Natural killer cell (primary cell): ENCODE measurements around the gene INPP5B. TPM values are rescaled to one million over a fixed set of nuclear protein-coding genes. Genes with fewer than 3 reads are reported as not detected.

Source experiments
- ATAC-seq, 3 donors: fragments of 150-1000 bp in 2 of 3; fragments of 200-7000 bp in 1 of 3; cut with Tn5 transposase; 1 replicate in 1 of 3; 2 replicates in 2 of 3; pipeline ENCODE4 v1.10.0; 2021; ENCODE audit warnings: mild to moderate bottlenecking in 2 of 3, moderate library complexity in 2 of 3
- DNase-seq, 2 donors: peaks; one replicate each; pipeline versions ENCODE4 v3.0.0 to v3.0.0-alpha.2; 2013 to 2021; ENCODE audit warnings: mixed read lengths in 1 of 2
- H3K27ac ChIP-seq: one replicate; pipeline ENCODE4 v1.5.1; 2013; ENCODE audit warnings: mild to moderate bottlenecking, low read length
- H3K27me3 ChIP-seq: one replicate; pipeline ENCODE4 v1.6.1; 2013; ENCODE audit warnings: low read length; ENCODE audit not compliant: control insufficient read depth, insufficient read depth
- H3K36me3 ChIP-seq: one replicate; pipeline ENCODE4 v1.6.1; 2013; ENCODE audit warnings: low read length; ENCODE audit not compliant: control insufficient read depth, insufficient read depth
- H3K4me1 ChIP-seq: one replicate; pipeline ENCODE4 v1.6.1; 2013; ENCODE audit warnings: low read length; ENCODE audit not compliant: control insufficient read depth, insufficient read depth
- H3K4me3 ChIP-seq: one replicate; pipeline ENCODE4 v1.5.1; 2013; ENCODE audit warnings: low read length
- H3K9me3 ChIP-seq: one replicate; pipeline ENCODE4 v1.6.1; 2013; ENCODE audit warnings: low read length; ENCODE audit not compliant: control insufficient read depth, insufficient read depth
- H3K27ac Mint-ChIP-seq, 2 donors: one replicate each; pipeline ENCODE4 v1.8.0; 2022; ENCODE audit warnings: mild to moderate bottlenecking in 2 of 2, mixed read lengths in 2 of 2, moderate library complexity in 1 of 2
- H3K27me3 Mint-ChIP-seq, 2 donors: one replicate each; pipeline ENCODE4 v1.8.0; 2022; ENCODE audit warnings: low read depth in 2 of 2, mixed read lengths in 2 of 2
- H3K36me3 Mint-ChIP-seq: one replicate; pipeline ENCODE4 v1.8.0; 2022; ENCODE audit warnings: mixed read lengths
- H3K4me1 Mint-ChIP-seq, 2 donors: one replicate each; pipeline ENCODE4 v1.8.0; 2022; ENCODE audit warnings: mixed read lengths in 2 of 2
- H3K4me3 Mint-ChIP-seq: one replicate; pipeline ENCODE4 v1.8.0; 2022; ENCODE audit warnings: mild to moderate bottlenecking, moderate library complexity, mixed read lengths
- H3K9me3 Mint-ChIP-seq, 2 donors: one replicate each; pipeline ENCODE4 v1.8.0; 2022; ENCODE audit warnings: mixed read lengths in 2 of 2
- WGBS: methylation state at CpG from one replicate; pipeline ENCODE4 v1.1.7; 2013; ENCODE audit warnings: missing lambda C conversion rate; ENCODE audit not compliant: insufficient coverage; 5-methylcytosine and 5-hydroxymethylcytosine counted together
- intact Hi-C: fragments of 100-400 bp; cut with micrococcal nuclease; formaldehyde crosslinking; loops from one replicate; pipeline ENCODE4 v1.14.2; 2022
- total RNA-seq, 4 donors: library from RNA; stranded (reverse); fragments of 120-200 nt in 1 of 4; gene quantifications; one replicate each; pipeline versions ENCODE4 v1.2.3 to v1.2.4, GENCODE V29; 2013 to 2022
- TF ChIP-seq, protein P1 (sequence below): fragments of 200-600 bp; IDR thresholded peaks from one replicate; pipeline ENCODE4 v1.8.0; 2022; ENCODE audit warnings: antibody characterized with exemption

The INPP5B gene
- total RNA-seq, 3 donors from 2014 or later (not counting 1 experiment from before 2014, with no cell fraction given) = 34.0 to 66.2 (median 54.7) TPM

GRCh38 chr1:37844536-37844935, 102.3 kb downstream of the INPP5B start:
- peaks cover 36 to 37% of the 10 kb centered on the region in 2 donors for H3K4me1 Mint-ChIP-seq
- no peaks in the 10 kb centered on the region for H3K9me3 Mint-ChIP-seq
- Histone ChIP-seq H3K27ac (no peak overlapping the region), H3K9me3 (no peaks in the 10 kb centered on the region), H3K4me3 (no peak overlapping the region), H3K36me3 (peaks cover 10% of the 10 kb centered on the region), H3K27me3 (no peaks in the 10 kb centered on the region), H3K4me1 (peaks cover 5% of the 10 kb centered on the region)
- H3K4me3 Mint-ChIP-seq = no peak overlapping the region
- H3K36me3 Mint-ChIP-seq = no peaks in the 10 kb centered on the region
- DNase-seq = no peak
- TF ChIP-seq, protein P1, sequence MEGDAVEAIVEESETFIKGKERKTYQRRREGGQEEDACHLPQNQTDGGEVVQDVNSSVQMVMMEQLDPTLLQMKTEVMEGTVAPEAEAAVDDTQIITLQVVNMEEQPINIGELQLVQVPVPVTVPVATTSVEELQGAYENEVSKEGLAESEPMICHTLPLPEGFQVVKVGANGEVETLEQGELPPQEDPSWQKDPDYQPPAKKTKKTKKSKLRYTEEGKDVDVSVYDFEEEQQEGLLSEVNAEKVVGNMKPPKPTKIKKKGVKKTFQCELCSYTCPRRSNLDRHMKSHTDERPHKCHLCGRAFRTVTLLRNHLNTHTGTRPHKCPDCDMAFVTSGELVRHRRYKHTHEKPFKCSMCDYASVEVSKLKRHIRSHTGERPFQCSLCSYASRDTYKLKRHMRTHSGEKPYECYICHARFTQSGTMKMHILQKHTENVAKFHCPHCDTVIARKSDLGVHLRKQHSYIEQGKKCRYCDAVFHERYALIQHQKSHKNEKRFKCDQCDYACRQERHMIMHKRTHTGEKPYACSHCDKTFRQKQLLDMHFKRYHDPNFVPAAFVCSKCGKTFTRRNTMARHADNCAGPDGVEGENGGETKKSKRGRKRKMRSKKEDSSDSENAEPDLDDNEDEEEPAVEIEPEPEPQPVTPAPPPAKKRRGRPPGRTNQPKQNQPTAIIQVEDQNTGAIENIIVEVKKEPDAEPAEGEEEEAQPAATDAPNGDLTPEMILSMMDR = no peak
- H3K27me3 Mint-ChIP-seq = no peaks in the 10 kb centered on the region
- intact Hi-C loops = loop anchor here (10.0 kb wide), 1 partner anchor 250 kb away; the partner anchor contains the start of gene GNL2
- no peak for ATAC-seq
- H3K27ac Mint-ChIP-seq = no peak overlapping the region

- H3K27me3 ChIP-seq = no peaks in the 10 kb centered on the region
- Mint-ChIP-seq H3K36me3 (no peaks in the 10 kb centered on the region), H3K27me3 (no peaks in the 10 kb centered on the region), H3K27ac (no peak overlapping the region), H3K9me3 (no peaks in the 10 kb centered on the region), H3K4me1 (peaks cover 27 to 30% of the 10 kb centered on the region in 2 donors), H3K4me3 (no peak overlapping the region)
- peaks cover under 1% of the 10 kb centered on the region for H3K4me1 ChIP-seq
- no peak overlapping the region for H3K4me3 ChIP-seq
- no peak for DNase-seq
- intact Hi-C loops = loop anchor here (10.0 kb wide), 1 partner anchor 247 kb away; the partner anchor contains the start of gene GNL2
- no peak overlapping the region for H3K27ac ChIP-seq
- H3K36me3 ChIP-seq = peaks cover 32% of the 10 kb centered on the region
- WGBS = 97% methylated on average over 3 of the region's 3 CpGs
- no peak for ATAC-seq
- TF ChIP-seq, protein P1 = no peak
- no peaks in the 10 kb centered on the region for H3K9me3 ChIP-seq
These were observed 105.2 kb downstream of the INPP5B start for GRCh38 chr1:37841652-37842051.

DNA sequence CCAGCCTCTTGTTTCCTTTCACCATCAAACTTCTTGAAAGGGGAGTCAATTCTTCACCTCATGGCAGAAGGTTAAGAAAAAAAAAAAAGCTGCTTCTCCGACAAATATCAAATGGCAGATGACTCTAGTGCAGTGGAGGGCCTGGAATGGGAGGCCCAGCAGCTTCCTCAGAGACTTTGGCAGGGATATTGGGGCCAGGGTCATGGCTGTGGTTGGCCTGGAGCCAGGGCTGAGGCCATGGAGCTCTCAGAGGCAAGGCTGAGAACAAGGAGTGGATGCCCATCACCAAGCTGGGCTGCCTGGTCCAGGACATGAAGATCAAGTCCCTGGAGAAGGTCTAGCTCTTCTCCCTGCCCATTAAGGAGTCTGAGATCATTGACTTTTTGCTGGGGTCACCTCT, 106.1 kb downstream of the INPP5B start:
- DNase-seq (no peak), ATAC-seq (no peak)
- Mint-ChIP-seq H3K4me1 (peaks cover 18 to 22% of the 10 kb centered on the region in 2 donors), H3K27me3 (no peaks in the 10 kb centered on the region), H3K36me3 (no peaks in the 10 kb centered on the region), H3K9me3 (no peaks in the 10 kb centered on the region), H3K4me3 (no peak overlapping the region), H3K27ac (no peak overlapping the region)
- Histone ChIP-seq H3K4me3 (no peak overlapping the region), H3K36me3 (peaks cover 38% of the 10 kb centered on the region), H3K9me3 (no peaks in the 10 kb centered on the region), H3K27ac (no peak overlapping the region), H3K27me3 (no peaks in the 10 kb centered on the region), H3K4me1 (no peaks in the 10 kb centered on the region)
- TF ChIP-seq, protein P1 = no peak
- WGBS = 100% methylated on average over 1 of the region's 1 CpG
- intact Hi-C loops = loop anchor here (10.0 kb wide), 1 partner anchor 246 kb away; the partner anchor contains the start of gene GNL2

GRCh38 chr1:37839676-37840075, 107.2 kb downstream of the INPP5B start:
- H3K27ac Mint-ChIP-seq = no peak overlapping the region
- Histone ChIP-seq H3K4me1 (no peaks in the 10 kb centered on the region), H3K36me3 (peaks cover 47% of the 10 kb centered on the region), H3K9me3 (no peaks in the 10 kb centered on the region), H3K4me3 (no peak overlapping the region), H3K27me3 (no peaks in the 10 kb centered on the region), H3K27ac (no peak overlapping the region)
- H3K9me3 Mint-ChIP-seq = no peaks in the 10 kb centered on the region
- TF ChIP-seq, protein P1 = no peak
- no peak overlapping the region for H3K4me3 Mint-ChIP-seq
- H3K27me3 Mint-ChIP-seq = no peaks in the 10 kb centered on the region
- DNase-seq = no peak
- ATAC-seq = no peak
- intact Hi-C loops = loop anchor here (10.0 kb wide), 1 partner anchor 245 kb away; the partner anchor contains the start of gene GNL2
- WGBS = 95% methylated on average over 10 of the region's 10 CpGs
- H3K36me3 Mint-ChIP-seq = peaks cover 8% of the 10 kb centered on the region
- peaks cover 8 to 14% of the 10 kb centered on the region in 2 donors for H3K4me1 Mint-ChIP-seq
